Endothelial cell of umbilical vein (primary cell): ENCODE measurements around the gene CDC42BPB. TPM values are rescaled to one million over a fixed set of nuclear protein-coding genes. Genes with fewer than 3 reads are reported as not detected.

Experiments used
- BruUV-seq: library from RNA; stranded (reverse); fragments of 400-500 nt; replicated peaks from 2 replicates; lab custom pipeline; 2021; lab: Mats Ljungman, UMichigan
- CTCF ChIA-PET: fragments of 300-600, 350-600 bp; sonication (Branson Sonifier 250); formaldehyde crosslinking; loops from one replicate; lab custom pipeline; 2021; ENCODE audit warnings: antibody characterized with exemption, inconsistent platforms; lab: Charles Lee
- POLR2A ChIA-PET: fragments of 300-600, 350-600 bp; sonication (Branson Sonifier 250); formaldehyde crosslinking; loops from one replicate; lab custom pipeline; 2021; ENCODE audit warnings: antibody characterized with exemption, inconsistent platforms; lab: Charles Lee
- DNase-seq: peaks from one replicate; pipeline ENCODE4 v3.0.0-alpha.2; 2011; ENCODE audit warnings: low read depth, low spot score
- FAIRE-seq: peaks from 2 replicates; lab custom pipeline; 2011; peaks lifted over from hg19 to GRCh38; lab: Jason Lieb, UNC
- H2AFZ ChIP-seq: 2 replicates; pipeline ENCODE4 v1.6.0; 2012; ENCODE audit warnings: low read depth, low read length, control low read depth, inconsistent platforms
- H3K27ac ChIP-seq: 2 replicates; pipeline ENCODE4 v1.5.1; 2011; ENCODE audit warnings: low read depth, mild to moderate bottlenecking, control low read depth, low read length, moderate library complexity; ENCODE audit not compliant: insufficient read depth
- H3K27me3 ChIP-seq, 2 experiments: 2 replicates each; pipeline versions ENCODE4 v1.6.0 to v1.6.1; 2011; ENCODE audit warnings: low read length in 2 of 2, mixed read lengths in 1 of 2; ENCODE audit not compliant: control insufficient read depth in 2 of 2, insufficient read depth in 2 of 2
- H3K36me3 ChIP-seq, 2 experiments: 2 replicates in 1 of 2; 3 replicates in 1 of 2; pipeline ENCODE4 v1.5.1; 2011; ENCODE audit warnings: low read length in 2 of 2, mild to moderate bottlenecking in 1 of 2, moderate library complexity in 1 of 2; ENCODE audit not compliant: control insufficient read depth in 2 of 2, insufficient read depth in 2 of 2; ENCODE audit errors: extremely low read depth in 1 of 2
- H3K4me1 ChIP-seq: 3 replicates; pipeline ENCODE4 v1.5.1; 2011; ENCODE audit warnings: mild to moderate bottlenecking, low read length; ENCODE audit not compliant: control insufficient read depth, insufficient read depth; ENCODE audit errors: extremely low read depth
- H3K4me2 ChIP-seq: 2 replicates; pipeline ENCODE4 v1.6.1; 2011; ENCODE audit warnings: low read length, control low read depth, mixed read lengths; ENCODE audit not compliant: insufficient read depth
- H3K4me3 ChIP-seq, 3 experiments: fragments of 200-600 bp in 1 of 3; sonication (generic), shearing (Covaris generic) in 1 of 3; replicated peaks in 1 of 3; 2 replicates each; pipeline ENCODE4 v1.5.1; 2011 to 2016; ENCODE audit warnings: control low read depth in 3 of 3, low read length in 3 of 3, mild to moderate bottlenecking in 2 of 3, inconsistent platforms in 1 of 3, low read depth in 1 of 3, moderate library complexity in 1 of 3; ENCODE audit not compliant: insufficient read depth in 1 of 3
- H3K79me2 ChIP-seq: 2 replicates; pipeline ENCODE4 v1.6.0; 2012; ENCODE audit warnings: low read length, inconsistent platforms; ENCODE audit not compliant: control insufficient read depth, insufficient read depth
- H3K9ac ChIP-seq: replicated peaks from 2 replicates; pipeline ENCODE3; 2011; ENCODE audit warnings: low read length, control low read depth; ENCODE audit not compliant: insufficient read depth; ENCODE audit errors: extremely low read depth
- H3K9me1 ChIP-seq: replicated peaks from 3 replicates; pipeline ENCODE4 v1.6.0; 2011; ENCODE audit warnings: mild to moderate bottlenecking, low read length; ENCODE audit not compliant: control insufficient read depth, insufficient read depth; ENCODE audit errors: extremely low read depth
- H3K9me3 ChIP-seq: replicated peaks from 2 replicates; pipeline ENCODE4 v1.5.1; 2012; ENCODE audit warnings: low read length, inconsistent platforms; ENCODE audit not compliant: control insufficient read depth, insufficient read depth
- H4K20me1 ChIP-seq: replicated peaks from 2 replicates; pipeline ENCODE3; 2011; ENCODE audit warnings: mild to moderate bottlenecking, low read length; ENCODE audit not compliant: control insufficient read depth, insufficient read depth; ENCODE audit errors: extremely low read depth
- EZH2 ChIP-seq: IDR thresholded peaks from 2 replicates; pipeline ENCODE4 v1.6.1; 2012; ENCODE audit warnings: borderline replicate concordance, low read depth, mild to moderate bottlenecking, moderate library complexity, low read length, inconsistent platforms; ENCODE audit not compliant: severe bottlenecking
- FOS ChIP-seq: IDR thresholded peaks from 2 replicates; pipeline ENCODE4 v1.6.1; 2011; ENCODE audit warnings: mild to moderate bottlenecking, low read length, moderate library complexity, borderline replicate concordance; ENCODE audit not compliant: insufficient read depth
- GATA2 ChIP-seq: IDR thresholded peaks from 2 replicates; pipeline ENCODE4 v1.7.0; 2011; ENCODE audit warnings: low read depth, mild to moderate bottlenecking, moderate library complexity, mixed read lengths, low read length; ENCODE audit not compliant: insufficient read length, insufficient read depth
- JUN ChIP-seq: IDR thresholded peaks from 2 replicates; pipeline ENCODE4 v1.6.1; 2011; ENCODE audit warnings: borderline replicate concordance, low read depth; ENCODE audit not compliant: insufficient read length, insufficient read depth
- MYC ChIP-seq: IDR thresholded peaks from one replicate; pipeline ENCODE4 v1.6.1; 2011; ENCODE audit warnings: mild to moderate bottlenecking, low read depth, low read length
- POLR2A ChIP-seq: IDR thresholded peaks from 2 replicates; pipeline ENCODE4 v1.6.1; 2012; ENCODE audit warnings: low read depth, mild to moderate bottlenecking, control low read depth, low read length
- POLR2AphosphoS5 ChIP-seq: IDR thresholded peaks from 2 replicates; pipeline ENCODE4 v1.6.1; 2012; ENCODE audit warnings: low read depth, mild to moderate bottlenecking, control low read depth, low read length, moderate library complexity; ENCODE audit not compliant: insufficient read depth
- dilution Hi-C: fragments of 300-500 bp; cut with MboI; formaldehyde crosslinking; loops from one replicate; pipeline ENCODE4 v1.15.0; 2019; ENCODE audit warnings: low sequenced_read_pairs; ENCODE audit not compliant: extremely low pct_ligation_motif_present
- intact Hi-C: fragments of 100-400 bp; cut with micrococcal nuclease; formaldehyde crosslinking; loops from one replicate; pipeline ENCODE4 v1.10.0; 2022
- polyA plus RNA-seq, 4 experiments: library from polyadenylated mRNA; depleted of rRNA in 3 of 4; stranded (reverse) in 3 of 4; unstranded in 1 of 4; fragments of >200 nt; gene quantifications; 2 replicates each; pipeline versions ENCODE4 v1.2.1 to v1.2.3, GENCODE V29; 2011 to 2012; ENCODE audit warnings: missing spikeins in 1 of 4
- total RNA-seq: library from RNA; stranded (reverse); gene quantifications from 2 replicates; pipeline ENCODE4 v1.2.3, GENCODE V29; 2021
- TF ChIP-seq, protein P1 (sequence below): IDR thresholded peaks from 2 replicates; pipeline ENCODE4 v1.6.1; 2011; ENCODE audit not compliant: insufficient read depth, insufficient read length
- TF ChIP-seq, protein P2 (sequence below), 2 donors: IDR thresholded peaks; 1 replicate in 1 of 2; 2 replicates in 1 of 2; pipeline ENCODE4 v1.5.1; 2011; ENCODE audit warnings: low read length in 2 of 2, mild to moderate bottlenecking in 2 of 2, moderate library complexity in 2 of 2, control low read depth in 1 of 2, inconsistent platforms in 1 of 2, low read depth in 1 of 2; ENCODE audit not compliant: insufficient read depth in 1 of 2; ENCODE audit errors: extremely low read depth in 1 of 2

Gene CDC42BPB
- total and polyA plus RNA-seq, 2 donors (not counting 3 experiments of a cell fraction or from before 2014, with no cell fraction given), result 82.6 to 131 TPM

DNA sequence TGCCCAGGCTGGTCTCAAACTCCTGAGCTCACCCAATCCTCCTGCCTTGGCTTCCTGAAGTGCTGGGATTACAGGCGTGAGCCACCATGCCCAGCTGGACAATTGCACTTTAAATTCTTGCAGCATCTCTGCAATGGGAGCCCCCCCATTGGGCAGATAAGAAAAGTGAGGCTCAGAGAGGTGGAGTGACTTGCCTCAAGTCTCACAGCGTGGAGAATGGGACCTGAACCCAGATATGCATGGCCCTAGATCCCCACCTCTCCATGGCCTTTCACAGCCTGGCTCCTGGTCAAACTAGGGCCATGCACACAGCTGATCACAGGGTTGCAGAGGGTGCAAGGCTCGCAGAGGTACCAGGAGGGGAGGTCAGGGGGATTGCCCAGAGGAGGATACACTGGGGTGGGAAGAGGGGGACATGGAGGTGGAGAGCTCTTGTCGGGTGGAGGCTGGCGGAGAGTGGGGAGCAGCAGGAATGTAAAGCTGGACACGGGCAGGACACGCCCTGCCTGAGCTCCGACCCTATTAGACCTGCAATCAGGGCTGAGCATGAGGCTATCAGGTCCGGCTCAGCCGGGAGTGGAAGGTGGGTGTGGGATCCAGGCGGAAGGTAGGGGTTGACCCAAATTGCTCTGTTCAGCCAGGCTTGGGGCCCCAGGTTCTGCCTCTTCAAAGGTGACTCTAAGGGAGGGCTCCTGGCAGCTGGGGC is 44.1 kb upstream of the CDC42BPB start:
- no peak overlapping the region for H3K4me2 ChIP-seq
- TF ChIP-seq JUN, result no peak
- no peak overlapping the region for H2AFZ ChIP-seq
- ChIA-PET POLR2A (no interaction called here), CTCF (interaction anchor here (7.3 to 7.9 kb wide), 2 partner anchors 38 to 190 kb away, joined by 219 to 257 read pairs; no protein-coding TSS in a partner anchor)
- no peak for FAIRE-seq
- no peak overlapping the region for H3K4me3 ChIP-seq
- no peaks in the 10 kb centered on the region for H3K9me3 ChIP-seq
- no peaks in the 10 kb centered on the region for H3K4me1 ChIP-seq
- dilution Hi-C loops, result no loop called here
- no peak overlapping the region for H3K27ac ChIP-seq
- H3K9me1 ChIP-seq, result no peaks in the 10 kb centered on the region
- H3K27me3 ChIP-seq, result peaks cover 28 to 29% of the 10 kb centered on the region in 2 experiments
- DNase-seq, result no peak
- no peaks in the 10 kb centered on the region for H3K36me3 ChIP-seq
- intact Hi-C loops, result loop anchor here (5.0 kb wide), 1 partner anchor 286 kb away; the partner anchor contains the start of gene MARK3
- H3K79me2 ChIP-seq, result no peaks in the 10 kb centered on the region
- H4K20me1 ChIP-seq, result no peaks in the 10 kb centered on the region
- BruUV-seq, result no TSS peak
- no peak overlapping the region for H3K9ac ChIP-seq

DNA sequence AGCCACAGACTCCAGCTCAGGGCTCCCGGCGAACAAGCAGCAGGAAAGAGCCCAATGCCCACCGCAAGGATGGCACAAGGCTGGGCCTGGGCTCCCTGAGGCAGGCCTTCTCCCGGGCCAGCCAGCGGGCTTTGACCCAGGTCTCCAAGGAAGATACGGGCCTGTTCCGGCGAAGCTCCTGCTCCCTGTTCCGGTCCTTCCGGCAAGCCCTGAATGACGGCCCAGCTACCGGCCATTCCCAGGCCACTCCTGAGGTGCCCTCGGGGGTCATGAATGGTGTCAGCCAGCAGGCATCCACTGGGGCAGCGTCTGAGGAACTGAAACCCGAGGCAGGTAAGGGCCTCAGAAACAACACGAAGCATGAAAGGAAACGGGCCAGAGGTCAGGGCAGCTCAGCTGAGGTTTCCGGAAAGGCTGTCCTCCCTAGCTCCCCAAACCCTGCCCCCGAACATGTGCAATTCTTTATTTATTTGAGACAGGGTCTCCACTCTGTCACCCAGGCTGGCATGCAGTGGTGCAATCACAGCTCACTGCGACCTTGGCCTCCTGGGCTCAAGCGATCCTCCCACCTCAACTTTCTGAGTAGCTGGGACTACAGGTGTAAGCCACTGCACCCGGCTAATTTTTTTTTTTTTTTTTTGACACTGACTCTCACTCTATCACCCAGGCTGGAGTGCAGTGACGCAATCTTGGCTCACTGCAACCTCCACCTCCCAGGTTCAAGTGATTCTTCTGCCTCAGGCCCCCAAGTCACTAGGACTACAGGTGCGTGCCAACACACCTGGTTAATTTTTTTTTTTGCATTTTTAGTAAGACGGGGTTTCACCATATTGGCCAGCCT is 43.2 kb upstream of the CDC42BPB start:
- DNase-seq, result no peak
- H4K20me1 ChIP-seq, result no peaks in the 10 kb centered on the region
- H3K27me3 ChIP-seq, result peaks cover 28 to 29% of the 10 kb centered on the region in 2 experiments
- H3K9ac ChIP-seq, result no peak overlapping the region
- no peak for FAIRE-seq
- TF ChIP-seq GATA2 (no peak), EZH2 (no peak), MYC (no peak), POLR2A (no peak), FOS (no peak), JUN (no peak), POLR2AphosphoS5 (no peak)
- TF ChIP-seq, protein P1, sequence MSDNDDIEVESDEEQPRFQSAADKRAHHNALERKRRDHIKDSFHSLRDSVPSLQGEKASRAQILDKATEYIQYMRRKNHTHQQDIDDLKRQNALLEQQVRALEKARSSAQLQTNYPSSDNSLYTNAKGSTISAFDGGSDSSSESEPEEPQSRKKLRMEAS, result no peak
- TF ChIP-seq, protein P2, sequence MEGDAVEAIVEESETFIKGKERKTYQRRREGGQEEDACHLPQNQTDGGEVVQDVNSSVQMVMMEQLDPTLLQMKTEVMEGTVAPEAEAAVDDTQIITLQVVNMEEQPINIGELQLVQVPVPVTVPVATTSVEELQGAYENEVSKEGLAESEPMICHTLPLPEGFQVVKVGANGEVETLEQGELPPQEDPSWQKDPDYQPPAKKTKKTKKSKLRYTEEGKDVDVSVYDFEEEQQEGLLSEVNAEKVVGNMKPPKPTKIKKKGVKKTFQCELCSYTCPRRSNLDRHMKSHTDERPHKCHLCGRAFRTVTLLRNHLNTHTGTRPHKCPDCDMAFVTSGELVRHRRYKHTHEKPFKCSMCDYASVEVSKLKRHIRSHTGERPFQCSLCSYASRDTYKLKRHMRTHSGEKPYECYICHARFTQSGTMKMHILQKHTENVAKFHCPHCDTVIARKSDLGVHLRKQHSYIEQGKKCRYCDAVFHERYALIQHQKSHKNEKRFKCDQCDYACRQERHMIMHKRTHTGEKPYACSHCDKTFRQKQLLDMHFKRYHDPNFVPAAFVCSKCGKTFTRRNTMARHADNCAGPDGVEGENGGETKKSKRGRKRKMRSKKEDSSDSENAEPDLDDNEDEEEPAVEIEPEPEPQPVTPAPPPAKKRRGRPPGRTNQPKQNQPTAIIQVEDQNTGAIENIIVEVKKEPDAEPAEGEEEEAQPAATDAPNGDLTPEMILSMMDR (IDR thresholded peaks at IDR 0.05; ENCODE audit: extremely low read depth in 1 of 2, insufficient read depth in 1 of 2, low read depth in 1 of 2, low read length in 2 of 2), result no peak
- dilution Hi-C loops, result no loop called here
- no peak overlapping the region for H2AFZ ChIP-seq
- ChIA-PET POLR2A (interaction anchor here (0.5 kb wide), 1 partner anchor 18 kb away, joined by 6 read pairs; no protein-coding TSS in a partner anchor), CTCF (interaction anchor here (1.2 to 7.9 kb wide), 3 partner anchors 21 to 191 kb away, joined by 4 to 257 read pairs (median 219); no protein-coding TSS in a partner anchor)
- no peaks in the 10 kb centered on the region for H3K9me3 ChIP-seq
- H3K36me3 ChIP-seq, result no peaks in the 10 kb centered on the region
- no peaks in the 10 kb centered on the region for H3K4me1 ChIP-seq
- no peak overlapping the region for H3K27ac ChIP-seq
- no peaks in the 10 kb centered on the region for H3K9me1 ChIP-seq
- no peak overlapping the region for H3K4me2 ChIP-seq
- no peak overlapping the region for H3K4me3 ChIP-seq
- no peaks in the 10 kb centered on the region for H3K79me2 ChIP-seq
- no TSS peak for BruUV-seq
- intact Hi-C loops, result loop anchor here (5.0 kb wide), 1 partner anchor 287 kb away; the partner anchor contains the start of gene MARK3
